ENCODE measurements around the gene PRPH2.

- no peak for TF ChIP-seq POLR2A (IDR thresholded peaks at IDR 0.05)
- TF ChIP-seq, protein P1, sequence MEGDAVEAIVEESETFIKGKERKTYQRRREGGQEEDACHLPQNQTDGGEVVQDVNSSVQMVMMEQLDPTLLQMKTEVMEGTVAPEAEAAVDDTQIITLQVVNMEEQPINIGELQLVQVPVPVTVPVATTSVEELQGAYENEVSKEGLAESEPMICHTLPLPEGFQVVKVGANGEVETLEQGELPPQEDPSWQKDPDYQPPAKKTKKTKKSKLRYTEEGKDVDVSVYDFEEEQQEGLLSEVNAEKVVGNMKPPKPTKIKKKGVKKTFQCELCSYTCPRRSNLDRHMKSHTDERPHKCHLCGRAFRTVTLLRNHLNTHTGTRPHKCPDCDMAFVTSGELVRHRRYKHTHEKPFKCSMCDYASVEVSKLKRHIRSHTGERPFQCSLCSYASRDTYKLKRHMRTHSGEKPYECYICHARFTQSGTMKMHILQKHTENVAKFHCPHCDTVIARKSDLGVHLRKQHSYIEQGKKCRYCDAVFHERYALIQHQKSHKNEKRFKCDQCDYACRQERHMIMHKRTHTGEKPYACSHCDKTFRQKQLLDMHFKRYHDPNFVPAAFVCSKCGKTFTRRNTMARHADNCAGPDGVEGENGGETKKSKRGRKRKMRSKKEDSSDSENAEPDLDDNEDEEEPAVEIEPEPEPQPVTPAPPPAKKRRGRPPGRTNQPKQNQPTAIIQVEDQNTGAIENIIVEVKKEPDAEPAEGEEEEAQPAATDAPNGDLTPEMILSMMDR (IDR thresholded peaks at IDR 0.05) = peak; percentile 88 to 89
Observed at GRCh38 chr6:42726485-42727086, 4.2 kb upstream of the PRPH2 start.
